Left ventricle myocardium inferior (tissue), 1 donor: ENCODE results near the gene TPM4. TPM values are rescaled to one million over a fixed set of nuclear protein-coding genes. Genes with fewer than 3 reads are reported as not detected.

Source experiments
- DNase-seq: peaks from one replicate; pipeline ENCODE4 v3.0.0-alpha.2; 2020
- H3K27ac ChIP-seq: fragments of 200-600 bp; replicated peaks from 2 replicates; pipeline ENCODE4 v1.8.0; 2021
- H3K27me3 ChIP-seq: fragments of 200-600 bp; 2 replicates; pipeline ENCODE4 v1.8.0; 2021; ENCODE audit warnings: low read depth
- H3K36me3 ChIP-seq: fragments of 200-600 bp; 2 replicates; pipeline ENCODE4 v1.8.0; 2021
- H3K4me1 ChIP-seq: fragments of 200-600 bp; 2 replicates; pipeline ENCODE4 v1.8.0; 2021
- H3K4me3 ChIP-seq: fragments of 200-600 bp; 2 replicates; pipeline ENCODE4 v1.8.0; 2021; ENCODE audit warnings: mild to moderate bottlenecking, moderate library complexity
- H3K9me3 ChIP-seq: fragments of 200-600 bp; replicated peaks from 2 replicates; pipeline ENCODE4 v1.8.0; 2021
- CTCF ChIP-seq: fragments of 200-600 bp; IDR thresholded peaks from 2 replicates; pipeline ENCODE4 v1.8.0; 2021; ENCODE audit warnings: antibody characterized with exemption, mild to moderate bottlenecking, borderline replicate concordance
- intact Hi-C: fragments of 100-400 bp; cut with micrococcal nuclease; formaldehyde crosslinking; loops from one replicate; pipeline ENCODE4 v1.11.0; 2022
- total RNA-seq: library from RNA; stranded (reverse); fragmentation: NEBNext Ultra II Directional; extraction: Animal tissue kit (Norgen Biotek cat#: 25700); gene quantifications from one replicate; pipeline ENCODE4 v1.2.1, GENCODE V29; 2021
- donor health status: DM: no; HTN: yes; CAD: no; lungs with severe emphysema.

Gene TPM4
- total RNA-seq, 1 donor from 2014 or later = 69.6 TPM

DNA sequence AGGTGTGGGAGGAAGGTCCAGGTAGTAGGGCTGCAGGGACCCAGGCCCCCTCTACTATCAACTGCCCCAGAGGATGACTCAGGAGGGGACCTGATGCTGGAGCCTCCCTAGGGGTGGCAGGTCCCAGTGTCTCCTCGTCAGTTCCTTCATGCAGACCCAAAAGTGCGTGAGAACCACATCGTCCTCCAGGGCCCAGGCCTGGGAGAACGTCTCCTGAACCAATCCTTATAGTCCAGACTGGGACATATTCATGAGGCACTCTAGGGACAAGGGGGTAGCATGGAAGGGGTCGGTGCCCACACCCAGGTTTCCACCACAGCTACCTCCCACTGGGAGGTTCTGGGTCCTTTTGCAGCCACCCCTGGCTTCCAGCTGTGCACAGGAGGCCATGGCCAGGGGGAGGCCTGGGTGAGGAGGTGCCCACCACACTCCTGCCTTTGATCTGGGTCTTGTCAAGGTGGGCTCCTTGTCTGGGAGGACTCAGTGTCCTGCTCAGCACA lies 38.0 kb upstream of the TPM4 start:
- no peaks in the 10 kb centered on the region for H3K9me3 ChIP-seq
- H3K4me1 ChIP-seq = peaks cover 6% of the 10 kb centered on the region
- no peaks in the 10 kb centered on the region for H3K36me3 ChIP-seq
- no peak overlapping the region for H3K4me3 ChIP-seq
- intact Hi-C loops = no loop called here
- DNase-seq = no peak
- TF ChIP-seq CTCF = no peak
- H3K27ac ChIP-seq = no peak overlapping the region
- H3K27me3 ChIP-seq = peaks cover 25% of the 10 kb centered on the region

- intact Hi-C loops = no loop called here
- DNase-seq = no peak
- H3K4me1 ChIP-seq = peaks cover 6% of the 10 kb centered on the region
- TF ChIP-seq CTCF = no peak
- no peaks in the 10 kb centered on the region for H3K36me3 ChIP-seq
- no peak overlapping the region for H3K4me3 ChIP-seq
- no peaks in the 10 kb centered on the region for H3K9me3 ChIP-seq
- peaks cover 25% of the 10 kb centered on the region for H3K27me3 ChIP-seq
- no peak overlapping the region for H3K27ac ChIP-seq
These were observed 37.2 kb upstream of the TPM4 start for GRCh38 chr19:16039081-16039480.

DNA sequence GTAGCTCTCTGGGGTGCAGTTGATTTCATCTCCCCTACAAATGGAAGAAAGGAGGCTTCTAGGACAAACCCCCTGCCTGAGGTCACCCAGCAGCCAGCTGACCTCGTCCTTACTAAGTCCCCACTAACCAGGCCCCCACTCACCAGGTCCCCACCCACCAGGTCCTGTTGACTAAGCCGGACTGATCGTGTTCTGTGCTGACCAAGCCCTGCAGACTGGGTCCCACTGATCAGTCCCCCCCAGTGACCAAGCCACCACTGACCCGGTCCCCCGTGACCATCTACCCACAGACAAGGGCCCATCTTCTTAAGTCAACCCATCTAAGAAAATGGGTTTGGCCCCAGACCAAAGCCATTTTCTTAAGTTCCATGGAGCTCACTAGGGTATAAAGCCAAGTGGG lies 36.8 kb upstream of the TPM4 start:
- intact Hi-C loops = no loop called here
- Histone ChIP-seq H3K27me3 (peaks cover 25% of the 10 kb centered on the region), H3K9me3 (no peaks in the 10 kb centered on the region), H3K27ac (no peak overlapping the region), H3K36me3 (no peaks in the 10 kb centered on the region), H3K4me1 (peaks cover 6% of the 10 kb centered on the region), H3K4me3 (no peak overlapping the region)
- no peak for DNase-seq
- no peak for TF ChIP-seq CTCF

DNA sequence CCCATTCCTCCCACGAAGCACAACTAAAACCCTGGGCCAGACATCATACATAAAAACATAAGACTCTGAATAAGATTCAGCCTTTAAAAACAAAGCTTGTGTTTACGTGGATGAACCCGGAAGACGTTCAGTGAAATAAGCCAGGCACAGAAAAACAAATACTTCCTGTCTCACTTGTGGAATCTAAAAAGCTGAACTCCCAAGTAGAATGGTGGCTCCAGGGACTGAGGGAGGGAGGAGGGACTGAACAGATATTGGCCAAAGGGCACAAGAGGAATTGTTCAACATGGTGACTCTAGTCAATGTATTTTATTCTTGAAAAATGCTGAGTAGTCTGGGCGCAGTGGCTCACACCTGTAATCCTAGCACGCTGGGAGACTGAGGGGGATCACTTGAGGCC lies 35.7 kb upstream of the TPM4 start:
- H3K27ac ChIP-seq = no peak overlapping the region
- intact Hi-C loops = loop anchor here (5.0 kb wide), 1 partner anchor 142 kb away; no protein-coding TSS in a partner anchor

GRCh38 chr19:16041299-16041990 lies 34.9 kb upstream of the TPM4 start:
- Histone ChIP-seq H3K4me3 (peak overlapping the region; percentile 35), H3K27me3 (peaks cover 25% of the 10 kb centered on the region), H3K4me1 (peaks cover 6% of the 10 kb centered on the region), H3K36me3 (no peaks in the 10 kb centered on the region), H3K9me3 (no peaks in the 10 kb centered on the region), H3K27ac (no peak overlapping the region)
- TF ChIP-seq CTCF = peak; percentile 98
- peak; percentile 81 for DNase-seq
- intact Hi-C loops = loop anchor here (5.0 kb wide), 1 partner anchor 141 kb away; no protein-coding TSS in a partner anchor

More for the DNA sequence above, 35.7 kb upstream of the TPM4 start:
- Histone ChIP-seq H3K9me3 (no peaks in the 10 kb centered on the region), H3K4me3 (no peak overlapping the region), H3K27me3 (peaks cover 25% of the 10 kb centered on the region), H3K36me3 (no peaks in the 10 kb centered on the region), H3K4me1 (peaks cover 6% of the 10 kb centered on the region)
- no peak for TF ChIP-seq CTCF
- DNase-seq = no peak
